ENCODE measurements around the gene KRT72. TPM values are rescaled to one million over a fixed set of nuclear protein-coding genes. Genes with fewer than 3 reads are reported as not detected.

Gene KRT72
- total RNA-seq, 2 experiments from 2014 or later: 2.3 TPM

DNA sequence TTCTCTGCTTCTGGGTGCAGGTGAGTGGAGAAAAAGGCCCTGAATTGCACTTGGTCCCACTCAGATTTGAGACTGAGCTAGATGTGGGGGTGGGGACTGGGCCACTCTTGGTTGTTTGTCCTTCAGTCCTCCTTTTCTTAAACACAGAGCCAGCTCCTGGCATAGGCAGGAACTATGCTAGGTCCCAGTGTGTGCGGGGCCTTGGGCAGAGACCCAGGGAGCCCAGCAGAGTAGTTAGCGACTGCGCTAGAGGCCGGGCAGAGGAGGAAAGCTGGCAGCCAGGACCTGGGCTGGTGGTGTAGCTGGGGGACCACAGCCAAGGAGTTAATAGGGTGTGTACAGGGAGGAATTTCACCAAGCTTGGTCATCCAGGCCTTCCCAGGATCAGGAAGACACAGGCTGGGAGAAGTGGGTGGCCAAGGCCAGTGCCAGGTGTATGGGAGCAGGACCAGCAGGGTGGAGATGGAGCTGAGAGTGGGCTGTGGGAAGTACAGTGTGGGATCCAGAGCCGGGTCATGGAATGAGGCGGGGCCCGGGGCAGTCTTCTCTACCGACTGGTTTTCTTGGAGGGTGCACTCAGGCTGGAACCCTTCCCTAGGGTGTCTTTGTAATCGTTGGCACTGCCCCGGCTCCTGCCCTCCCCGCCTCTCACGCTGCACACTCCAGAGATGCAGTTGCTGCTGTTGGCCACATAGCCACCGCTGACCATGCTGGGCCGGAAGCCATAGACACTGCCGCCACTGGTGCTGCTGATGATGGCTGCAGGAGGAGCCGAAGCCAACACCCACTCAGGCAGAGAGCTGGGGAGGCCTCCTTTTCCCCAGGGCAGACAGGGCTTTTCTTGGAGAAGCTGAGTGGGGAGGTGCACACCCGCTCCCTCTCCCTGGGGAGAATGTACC lies 57.0 kb downstream of the KRT72 start:
- Mint-ChIP-seq H3K4me1 (ENCODE audit: low read depth) (no peaks in the 10 kb centered on the region), H3K27ac (no peak overlapping the region)
- DNase-seq: no peak

DNA sequence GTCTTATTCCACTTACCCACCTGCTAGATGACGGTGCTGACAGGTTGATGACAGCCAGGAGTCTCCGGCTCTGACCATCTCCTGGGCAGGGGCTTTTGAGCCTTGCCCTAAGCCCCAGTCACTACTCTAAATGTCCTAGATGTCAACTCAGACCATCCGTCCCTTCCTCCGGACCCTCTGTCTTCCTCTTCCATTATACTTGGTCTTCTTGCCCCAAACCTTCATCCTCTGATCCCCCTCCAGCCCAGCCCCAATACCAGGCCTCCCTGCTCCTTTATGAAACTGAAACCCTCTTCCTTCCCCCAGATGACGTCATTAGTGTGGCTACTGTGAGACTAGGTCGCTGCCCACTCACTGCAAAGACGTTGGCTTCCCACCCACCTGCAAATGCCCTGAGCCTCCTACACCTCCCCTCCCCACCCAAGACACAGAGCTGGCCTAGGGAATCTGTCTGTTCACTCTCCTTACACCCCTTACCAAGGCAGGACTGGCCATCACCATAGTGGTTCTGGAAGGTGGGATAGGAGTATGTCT lies 58.4 kb downstream of the KRT72 start:
- Mint-ChIP-seq H3K36me3 (ENCODE audit: low read depth) (no peaks in the 10 kb centered on the region), H3K27ac (no peak overlapping the region), H3K27me3 (ENCODE audit: low read depth) (no peaks in the 10 kb centered on the region), H3K9me3 (no peaks in the 10 kb centered on the region), H3K4me1 (ENCODE audit: low read depth) (no peaks in the 10 kb centered on the region), H3K4me3 (no peak overlapping the region)
- CTCF ChIA-PET: no interaction called here
- no peak for DNase-seq
- intact Hi-C loops (cut with micrococcal nuclease): no loop called here

More for the DNA sequence above, 57.0 kb downstream of the KRT72 start:
- no peaks in the 10 kb centered on the region for H3K9me3 Mint-ChIP-seq
- H3K4me3 Mint-ChIP-seq: no peak overlapping the region
- H3K27me3 Mint-ChIP-seq (ENCODE audit: low read depth): no peaks in the 10 kb centered on the region
- CTCF ChIA-PET: interaction anchor here (0.9 kb wide), 1 partner anchor 322 kb away, joined by 3 read pairs; no protein-coding TSS in a partner anchor
- no peaks in the 10 kb centered on the region for H3K36me3 Mint-ChIP-seq (ENCODE audit: low read depth)
- intact Hi-C loops (cut with micrococcal nuclease): no loop called here

DNA sequence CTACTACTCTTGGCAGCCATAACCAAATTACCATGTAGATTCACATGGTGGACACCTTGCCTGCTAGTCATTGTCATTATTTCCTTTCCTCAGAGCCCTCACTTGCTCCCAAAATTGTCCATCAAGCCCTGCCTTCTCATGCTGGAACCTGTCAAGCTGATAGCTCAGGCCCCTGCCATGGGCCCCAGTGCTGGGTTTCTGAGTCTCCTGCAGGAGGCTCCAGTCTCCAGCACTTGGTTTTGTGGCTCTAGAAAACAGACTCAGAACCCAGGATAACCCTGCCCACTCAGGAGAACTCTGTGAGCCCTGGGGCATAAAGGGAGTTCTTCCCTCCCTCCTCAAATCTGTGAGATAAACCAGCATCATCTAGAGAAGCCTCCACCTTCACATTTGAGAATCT lies 59.1 kb downstream of the KRT72 start:
- intact Hi-C loops (cut with micrococcal nuclease): no loop called here

DNA sequence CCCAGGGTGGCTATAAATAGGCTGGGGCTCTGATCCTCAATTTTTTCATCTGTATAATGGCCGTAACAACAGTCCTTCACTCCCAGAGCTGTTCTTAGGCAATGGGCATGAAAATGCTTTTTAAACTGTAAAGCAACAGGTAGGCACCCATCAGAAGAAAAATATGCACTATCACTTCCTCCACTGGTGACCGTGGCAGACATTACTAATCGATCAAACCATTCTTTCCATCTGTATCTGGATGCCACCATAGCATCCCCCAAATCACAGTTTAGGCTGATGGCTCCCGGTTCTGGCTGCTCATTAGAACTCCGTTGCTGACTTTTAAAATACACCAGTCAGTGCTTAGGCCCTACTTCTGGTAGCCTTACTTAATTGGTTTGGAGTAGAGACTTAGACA lies 59.6 kb downstream of the KRT72 start:
- H3K27ac Mint-ChIP-seq: no peak overlapping the region
- intact Hi-C loops (cut with micrococcal nuclease): no loop called here
- no peaks in the 10 kb centered on the region for H3K4me1 Mint-ChIP-seq (ENCODE audit: low read depth)
- no peaks in the 10 kb centered on the region for H3K9me3 Mint-ChIP-seq
- CTCF ChIA-PET: interaction anchor here (1.8 kb wide), 1 partner anchor 338 kb away, joined by 6 read pairs; no protein-coding TSS in a partner anchor
- no peaks in the 10 kb centered on the region for H3K27me3 Mint-ChIP-seq (ENCODE audit: low read depth)
- no peak for DNase-seq
- no peaks in the 10 kb centered on the region for H3K36me3 Mint-ChIP-seq (ENCODE audit: low read depth)
- H3K4me3 Mint-ChIP-seq: no peak overlapping the region

More for the DNA sequence above, 59.1 kb downstream of the KRT72 start:
- no peak overlapping the region for H3K27ac Mint-ChIP-seq
- CTCF ChIA-PET: interaction anchor here (1.8 kb wide), 1 partner anchor 337 kb away, joined by 6 read pairs; no protein-coding TSS in a partner anchor
- H3K36me3 Mint-ChIP-seq (ENCODE audit: low read depth): no peaks in the 10 kb centered on the region
- no peaks in the 10 kb centered on the region for H3K27me3 Mint-ChIP-seq (ENCODE audit: low read depth)
- peak; percentile 10 for DNase-seq
- no peaks in the 10 kb centered on the region for H3K9me3 Mint-ChIP-seq
- H3K4me1 Mint-ChIP-seq (ENCODE audit: low read depth): no peaks in the 10 kb centered on the region
- H3K4me3 Mint-ChIP-seq: no peak overlapping the region

DNA sequence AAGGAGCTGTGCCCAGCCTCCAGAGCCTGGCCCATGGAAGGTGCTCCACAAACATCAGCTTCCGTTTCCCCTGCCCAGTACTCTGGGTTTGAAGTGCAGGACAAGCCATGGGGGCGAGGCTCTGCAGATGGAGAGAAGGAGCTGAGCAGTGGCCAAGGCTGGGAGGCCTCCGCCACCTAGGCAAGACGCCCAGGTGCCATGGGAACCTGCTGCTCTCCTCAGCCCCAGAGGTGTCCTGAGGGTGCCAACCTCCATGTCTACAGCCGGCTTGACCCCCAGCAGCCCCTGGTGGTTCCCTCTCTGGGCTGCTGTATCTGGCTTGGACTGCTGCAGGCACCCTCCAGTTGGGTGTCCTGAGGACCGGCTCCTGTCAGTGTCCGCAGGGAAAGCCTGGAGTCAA lies 60.7 kb downstream of the KRT72 start:
- Mint-ChIP-seq H3K36me3 (ENCODE audit: low read depth) (no peaks in the 10 kb centered on the region), H3K9me3 (no peaks in the 10 kb centered on the region), H3K4me3 (no peak overlapping the region), H3K27ac (no peak overlapping the region), H3K27me3 (ENCODE audit: low read depth) (no peaks in the 10 kb centered on the region), H3K4me1 (ENCODE audit: low read depth) (no peaks in the 10 kb centered on the region)
- intact Hi-C loops (cut with micrococcal nuclease): no loop called here
- CTCF ChIA-PET: interaction anchor here (1.8 kb wide), 1 partner anchor 339 kb away, joined by 6 read pairs; no protein-coding TSS in a partner anchor
- no peak for DNase-seq

DNA sequence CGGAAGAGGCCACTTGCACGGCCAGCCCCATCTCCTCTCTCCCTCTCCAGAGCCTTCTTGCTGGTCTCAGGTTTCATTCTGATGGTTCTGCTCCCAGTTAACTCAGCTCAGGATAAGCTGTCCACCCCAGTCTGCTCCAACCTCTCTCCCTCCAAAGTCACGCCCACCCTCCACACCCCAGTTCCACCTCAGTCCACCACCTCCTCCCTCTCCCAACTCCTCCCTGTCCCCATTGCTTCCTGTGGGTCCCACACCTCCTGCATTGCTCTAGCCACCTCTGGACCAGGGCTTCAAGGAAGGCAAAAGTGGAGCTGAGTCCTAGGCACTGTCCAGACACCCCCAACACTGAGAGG lies 61.5 kb downstream of the KRT72 start:
- intact Hi-C loops (cut with micrococcal nuclease): loop anchor here (10.0 kb wide), 1 partner anchor 165 kb away; no protein-coding TSS in a partner anchor
- Mint-ChIP-seq H3K9me3 (no peaks in the 10 kb centered on the region), H3K27ac (no peak overlapping the region), H3K4me1 (ENCODE audit: low read depth) (no peaks in the 10 kb centered on the region), H3K27me3 (ENCODE audit: low read depth) (no peaks in the 10 kb centered on the region), H3K36me3 (ENCODE audit: low read depth) (no peaks in the 10 kb centered on the region), H3K4me3 (no peak overlapping the region)
- CTCF ChIA-PET: no interaction called here
- DNase-seq: no peak

DNA sequence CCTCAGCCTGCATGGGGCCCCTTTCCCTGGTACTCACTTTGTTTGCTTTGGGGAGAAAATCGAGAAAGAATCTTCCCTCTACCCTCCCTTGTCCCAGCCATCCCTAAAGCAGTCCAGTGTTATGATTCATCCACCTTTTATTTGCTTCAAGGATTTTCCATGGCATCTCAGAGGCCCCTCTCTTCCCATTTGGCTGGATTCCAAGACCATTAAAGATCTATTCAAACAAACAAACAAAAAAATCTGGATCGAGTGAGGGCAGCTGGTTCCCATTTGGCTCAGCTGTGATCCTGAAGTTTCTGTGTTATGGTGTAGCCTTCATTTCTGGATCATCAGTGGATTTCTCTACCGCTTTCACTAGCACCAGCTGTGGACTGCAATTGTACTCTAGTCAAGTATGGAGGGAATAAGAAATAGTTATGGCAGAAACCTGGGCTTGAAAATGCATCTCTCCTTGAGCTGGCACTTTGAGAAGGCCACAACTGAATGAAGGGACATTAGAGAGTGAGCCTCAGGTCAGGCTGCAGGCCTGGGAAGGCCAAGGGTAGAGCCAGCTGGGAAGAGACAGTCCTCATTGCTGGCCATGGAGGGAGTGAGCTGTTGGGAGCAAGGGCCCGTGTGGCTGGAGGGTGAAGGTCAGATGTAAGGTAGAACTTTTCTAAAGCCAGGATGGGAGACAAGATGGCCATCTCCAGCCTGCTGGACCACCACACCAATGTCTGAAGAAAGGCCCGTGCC lies 62.0 kb downstream of the KRT72 start:
- intact Hi-C loops (cut with micrococcal nuclease): loop anchor here (10.0 kb wide), 1 partner anchor 164 kb away; no protein-coding TSS in a partner anchor
- no peaks in the 10 kb centered on the region for H3K36me3 Mint-ChIP-seq (ENCODE audit: low read depth)
- CTCF ChIA-PET: no interaction called here

DNA sequence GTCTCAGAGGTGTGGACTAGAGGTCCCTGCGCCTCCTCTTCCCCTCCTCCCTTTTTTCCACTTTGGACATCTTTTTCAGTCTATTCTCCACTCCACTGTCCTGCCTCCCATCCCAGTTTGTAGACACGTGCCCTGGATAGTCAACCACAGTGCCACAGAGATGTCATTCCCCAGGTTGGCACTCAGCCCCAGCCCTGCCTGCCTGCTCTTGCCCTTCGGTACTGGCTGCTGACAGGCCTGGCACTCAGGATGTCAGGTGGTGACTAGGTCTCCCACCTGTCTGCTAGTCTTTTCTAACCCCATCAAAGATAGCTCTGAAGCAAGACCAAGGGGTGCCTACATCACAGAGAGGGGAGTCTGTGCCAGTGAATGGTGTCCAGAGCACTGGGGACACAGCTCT lies 64.2 kb downstream of the KRT72 start:
- H3K9me3 Mint-ChIP-seq: no peaks in the 10 kb centered on the region
- no peak overlapping the region for H3K27ac Mint-ChIP-seq
- no peaks in the 10 kb centered on the region for H3K4me1 Mint-ChIP-seq (ENCODE audit: low read depth)
- no peaks in the 10 kb centered on the region for H3K36me3 Mint-ChIP-seq (ENCODE audit: low read depth)
- H3K27me3 Mint-ChIP-seq (ENCODE audit: low read depth): no peaks in the 10 kb centered on the region
- CTCF ChIA-PET: no interaction called here
- no peak for DNase-seq
- intact Hi-C loops (cut with micrococcal nuclease): loop anchor here (10.0 kb wide), 1 partner anchor 162 kb away; no protein-coding TSS in a partner anchor
- no peak overlapping the region for H3K4me3 Mint-ChIP-seq

More for the DNA sequence above, 62.0 kb downstream of the KRT72 start:
- Mint-ChIP-seq H3K27me3 (ENCODE audit: low read depth) (no peaks in the 10 kb centered on the region), H3K9me3 (no peaks in the 10 kb centered on the region), H3K4me1 (ENCODE audit: low read depth) (no peaks in the 10 kb centered on the region), H3K4me3 (no peak overlapping the region), H3K27ac (no peak overlapping the region)
- DNase-seq: no peak

Other genes with a start within 250 kb of the KRT72 start
- gene KRT85, start 234.0 kb downstream of the KRT72 start, total RNA-seq: not detected
- gene KRT84, start 215.8 kb downstream of the KRT72 start, total RNA-seq: not detected
- not detected for gene KRT82, start 195.1 kb downstream of the KRT72 start, total RNA-seq
- gene KRT75, start 167.1 kb downstream of the KRT72 start, total RNA-seq: not detected
- gene KRT6B, start 149.3 kb downstream of the KRT72 start, total RNA-seq: not detected
- not detected for gene KRT6C, start 127.7 kb downstream of the KRT72 start, total RNA-seq
- not detected for gene KRT6A, start 108.2 kb downstream of the KRT72 start, total RNA-seq
- gene KRT5, start 81.1 kb downstream of the KRT72 start, total RNA-seq: not detected
- not detected for gene KRT71, start 48.3 kb downstream of the KRT72 start, total RNA-seq
- gene KRT74, start 27.6 kb downstream of the KRT72 start, total RNA-seq: not detected
- 1 to 10 TPM; 1.4 to 2.1 TPM for gene KRT73, start 17.1 kb upstream of the KRT72 start, total RNA-seq
- gene KRT2, start 50.7 kb upstream of the KRT72 start, total RNA-seq: not detected
- gene KRT1, start 78.9 kb upstream of the KRT72 start, total RNA-seq: not detected
- not detected for gene KRT77, start 102.1 kb upstream of the KRT72 start, total RNA-seq
- gene KRT76, start 175.9 kb upstream of the KRT72 start, total RNA-seq: not detected
- gene KRT3, start 194.7 kb upstream of the KRT72 start, total RNA-seq: not detected
- not detected for gene KRT4, start 212.7 kb upstream of the KRT72 start, total RNA-seq
- not detected for gene KRT79, start 232.8 kb upstream of the KRT72 start, total RNA-seq
- not detected for gene KRT78, start 247.5 kb upstream of the KRT72 start, total RNA-seq

Measured in activated naive CD4-positive, alpha-beta T cell treated with anti-CD3 and anti-CD28 coated beads for 36 hours (primary cell).